Caco-2 (cell line): ENCODE measurements around the gene ADPGK. TPM values are rescaled to one million over a fixed set of nuclear protein-coding genes. Genes with fewer than 3 reads are reported as not detected.

ENCODE experiments used
- BruUV-seq: library from RNA; stranded (reverse); fragments of 400-500 nt; replicated peaks from 2 replicates; lab custom pipeline; 2021; lab: Mats Ljungman, UMichigan
- CTCF ChIA-PET: fragments of 300-600 bp; sonication (Branson Sonifier 250); formaldehyde crosslinking; loops from one replicate; lab custom pipeline; 2022; ENCODE audit warnings: antibody characterized with exemption; lab: Charles Lee
- POLR2A ChIA-PET: fragments of 300-600 bp; sonication (Branson Sonifier 250); formaldehyde crosslinking; loops from one replicate; lab custom pipeline; 2022; ENCODE audit warnings: antibody characterized with exemption; lab: Charles Lee
- DNase-seq, 2 experiments: peaks; one replicate each; pipeline versions ENCODE4 v3.0.0 to v3.0.0-alpha.2; 2020 to 2022
- H3K27me3 ChIP-seq: replicated peaks from 2 replicates; pipeline ENCODE4 v1.6.0; 2011; ENCODE audit warnings: low read length; ENCODE audit not compliant: control insufficient read depth, insufficient read depth
- H3K36me3 ChIP-seq: 2 replicates; pipeline ENCODE4 v1.5.1; 2011; ENCODE audit warnings: low read length; ENCODE audit not compliant: control insufficient read depth, insufficient read depth
- H3K4me1 ChIP-seq: fragments of 250-450 bp; sonication (Bioruptor Pico); 2 replicates; pipeline ENCODE4 v1.5.1; 2020; ENCODE audit warnings: mild to moderate bottlenecking
- H3K4me3 ChIP-seq: 2 replicates; pipeline ENCODE4 v1.5.1; 2011; ENCODE audit warnings: low read depth, mild to moderate bottlenecking, control low read depth, low read length
- H3K9me3 ChIP-seq: fragments of 250-450 bp; sonication (Bioruptor Pico); 2 replicates; pipeline ENCODE4 v1.5.1; 2020; ENCODE audit warnings: mild to moderate bottlenecking, moderate library complexity
- H3K27ac Mint-ChIP-seq: one replicate; pipeline ENCODE4 v1.8.0; 2022; ENCODE audit warnings: mixed read lengths; ENCODE audit not compliant: unreplicated experiment
- H3K27me3 Mint-ChIP-seq: one replicate; pipeline ENCODE4 v1.8.0; 2022; ENCODE audit warnings: mixed read lengths; ENCODE audit not compliant: insufficient read depth, unreplicated experiment
- H3K36me3 Mint-ChIP-seq: one replicate; pipeline ENCODE4 v1.8.0; 2022; ENCODE audit warnings: mild to moderate bottlenecking, mixed read lengths; ENCODE audit not compliant: insufficient read depth, unreplicated experiment
- H3K4me1 Mint-ChIP-seq: one replicate; pipeline ENCODE4 v1.8.0; 2022; ENCODE audit warnings: low read depth, mixed read lengths; ENCODE audit not compliant: unreplicated experiment
- H3K4me3 Mint-ChIP-seq: one replicate; pipeline ENCODE4 v1.8.0; 2022; ENCODE audit warnings: mild to moderate bottlenecking, moderate library complexity, mixed read lengths; ENCODE audit not compliant: unreplicated experiment
- H3K9me3 Mint-ChIP-seq: one replicate; pipeline ENCODE4 v1.8.0; 2022; ENCODE audit warnings: mixed read lengths; ENCODE audit not compliant: unreplicated experiment
- CTCF ChIP-seq, 2 experiments: fragments of 200-600 bp in 1 of 2; IDR thresholded peaks; 1 replicate in 1 of 2; 2 replicates in 1 of 2; pipeline versions ENCODE4 v1.5.1 to v1.8.0; 2011 to 2022; ENCODE audit warnings: antibody characterized with exemption in 1 of 2, control low read depth in 1 of 2, inconsistent platforms in 1 of 2, low read depth in 1 of 2, low read length in 1 of 2, mild to moderate bottlenecking in 1 of 2, moderate library complexity in 1 of 2; ENCODE audit not compliant: insufficient read depth in 1 of 2, severe bottlenecking in 1 of 2, unreplicated experiment in 1 of 2
- intact Hi-C: fragments of 100-400 bp; cut with micrococcal nuclease; formaldehyde crosslinking; loops from one replicate; pipeline ENCODE4 v1.10.0; 2022; ENCODE audit not compliant: unreplicated experiment
- total RNA-seq: library from RNA; stranded (reverse); gene quantifications from 2 replicates; pipeline ENCODE4 v1.2.3, GENCODE V29; 2022

ADPGK gene
- total RNA-seq, 1 experiment from 2014 or later = 55.6 TPM

- Histone ChIP-seq H3K4me3 (no peak overlapping the region), H3K36me3 (no peaks in the 10 kb centered on the region), H3K4me1 (0 out of 2 replicates have a peak, but pooled peaks cover 6% of the 10 kb centered on the region), H3K9me3 (no peaks in the 10 kb centered on the region), H3K27me3 (no peaks in the 10 kb centered on the region)
- POLR2A ChIA-PET = no interaction called here
- peaks cover 25% of the 10 kb centered on the region for H3K36me3 Mint-ChIP-seq
- no peaks in the 10 kb centered on the region for H3K4me1 Mint-ChIP-seq
- intact Hi-C loops = no loop called here
- no peak overlapping the region for H3K27ac Mint-ChIP-seq
- no peaks in the 10 kb centered on the region for H3K27me3 Mint-ChIP-seq
- no peak for DNase-seq
- no TSS peak for BruUV-seq
- H3K4me3 Mint-ChIP-seq = no peak overlapping the region
- no peaks in the 10 kb centered on the region for H3K9me3 Mint-ChIP-seq
- TF ChIP-seq CTCF (IDR thresholded peaks at IDR 0.05; ENCODE audit: insufficient read depth in 1 of 2, low read depth in 1 of 2, low read length in 1 of 2, severe bottlenecking in 1 of 2, unreplicated experiment in 1 of 2) = no peak
- CTCF ChIA-PET = no interaction called here
These were observed 4.8 kb downstream of the ADPGK start for GRCh38 chr15:72778796-72779195.

GRCh38 chr15:72774696-72775383, 8.7 kb downstream of the ADPGK start:
- Histone ChIP-seq H3K4me1 (no peaks in the 10 kb centered on the region), H3K27me3 (no peaks in the 10 kb centered on the region), H3K4me3 (no peak overlapping the region), H3K36me3 (peaks cover 3% of the 10 kb centered on the region; the same call in 1 of the 2 replicates), H3K9me3 (no peaks in the 10 kb centered on the region)
- peaks cover 41% of the 10 kb centered on the region for H3K36me3 Mint-ChIP-seq
- no peaks in the 10 kb centered on the region for H3K9me3 Mint-ChIP-seq
- no peak overlapping the region for H3K27ac Mint-ChIP-seq
- no peaks in the 10 kb centered on the region for H3K27me3 Mint-ChIP-seq
- intact Hi-C loops = no loop called here
- ChIA-PET CTCF (no interaction called here), POLR2A (no interaction called here)
- no TSS peak for BruUV-seq
- no peaks in the 10 kb centered on the region for H3K4me1 Mint-ChIP-seq
- H3K4me3 Mint-ChIP-seq = no peak overlapping the region
- TF ChIP-seq CTCF (IDR thresholded peaks at IDR 0.05; ENCODE audit: insufficient read depth in 1 of 2, low read depth in 1 of 2, low read length in 1 of 2, severe bottlenecking in 1 of 2, unreplicated experiment in 1 of 2) = no peak
- DNase-seq = no peak

- no peak for DNase-seq
- no peak for TF ChIP-seq CTCF (IDR thresholded peaks at IDR 0.05; ENCODE audit: insufficient read depth in 1 of 2, low read depth in 1 of 2, low read length in 1 of 2, severe bottlenecking in 1 of 2, unreplicated experiment in 1 of 2)
- H3K4me3 ChIP-seq = no peak overlapping the region
- H3K36me3 ChIP-seq = peaks cover 3% of the 10 kb centered on the region
- peaks cover 4% of the 10 kb centered on the region; the same call in 1 of the 2 replicates for H3K9me3 ChIP-seq
- Mint-ChIP-seq H3K27ac (no peak overlapping the region), H3K4me3 (no peak overlapping the region), H3K9me3 (peaks cover 14% of the 10 kb centered on the region), H3K27me3 (no peaks in the 10 kb centered on the region), H3K36me3 (peaks cover 63% of the 10 kb centered on the region), H3K4me1 (no peaks in the 10 kb centered on the region)
- H3K27me3 ChIP-seq = no peaks in the 10 kb centered on the region
- intact Hi-C loops = no loop called here
- H3K4me1 ChIP-seq = no peaks in the 10 kb centered on the region
- BruUV-seq = no TSS peak
- POLR2A ChIA-PET = no interaction called here
- CTCF ChIA-PET = no interaction called here
These were observed 12.2 kb downstream of the ADPGK start for GRCh38 chr15:72771329-72771725.
